H1 (cell line): ENCODE data around the gene ELL. TPM values are rescaled to one million over a fixed set of nuclear protein-coding genes. Genes with fewer than 3 reads are reported as not detected.
A peak's percentile ranks its signal among the peaks of the same experiment; 100 is the strongest.

ENCODE experiments used
- CTCF ChIA-PET: fragments of 300-600 bp; sonication (Branson Sonifier 250); formaldehyde crosslinking; loops from one replicate; lab custom pipeline; 2021; ENCODE audit not compliant: partially characterized antibody; lab: Charles Lee
- POLR2A ChIA-PET: fragments of 300-600 bp; sonication (Branson Sonifier 250); formaldehyde crosslinking; loops from one replicate; lab custom pipeline; 2021; ENCODE audit warnings: inconsistent platforms; ENCODE audit not compliant: partially characterized antibody; lab: Charles Lee
- DNase-seq, 2 experiments: peaks; one replicate each; pipeline versions ENCODE4 v3.0.0 to v3.0.0-alpha.2; 2010 to 2022; ENCODE audit warnings: low spot score in 2 of 2, low read depth in 1 of 2, mixed read lengths in 1 of 2
- FAIRE-seq: peaks from 2 replicates; lab custom pipeline; 2011; peaks lifted over from hg19 to GRCh38; lab: Jason Lieb, UNC
- H2AFZ ChIP-seq: 2 replicates; pipeline ENCODE4 v1.8.1; 2012; ENCODE audit warnings: low read length, inconsistent platforms
- H2AK5ac ChIP-seq: 2 replicates; pipeline ENCODE4 v1.6.1; 2013; ENCODE audit warnings: low read depth, low read length
- H2BK120ac ChIP-seq: replicated peaks from 2 replicates; pipeline ENCODE3; 2013; ENCODE audit warnings: low read depth, low read length, inconsistent platforms
- H2BK12ac ChIP-seq: 2 replicates; pipeline ENCODE4 v1.6.1; 2013; ENCODE audit warnings: low read depth, low read length
- H2BK15ac ChIP-seq: 2 replicates; pipeline ENCODE4 v1.6.1; 2013; ENCODE audit warnings: low read length
- H2BK20ac ChIP-seq: 2 replicates; pipeline ENCODE4 v1.6.1; 2013; ENCODE audit warnings: low read length
- H2BK5ac ChIP-seq: 2 replicates; pipeline ENCODE4 v1.6.1; 2013; ENCODE audit warnings: low read depth, low read length
- H3K14ac ChIP-seq: 2 replicates; pipeline ENCODE4 v1.6.1; 2013; ENCODE audit warnings: inconsistent platforms; ENCODE audit not compliant: insufficient read length
- H3K18ac ChIP-seq: 2 replicates; pipeline ENCODE4 v1.6.1; 2013; ENCODE audit warnings: low read length; ENCODE audit errors: extremely low read depth
- H3K23ac ChIP-seq: 2 replicates; pipeline ENCODE4 v1.6.1; 2013; ENCODE audit warnings: inconsistent platforms; ENCODE audit not compliant: insufficient read length
- H3K23me2 ChIP-seq: 2 replicates; pipeline ENCODE4 v1.6.1; 2013; ENCODE audit warnings: low read depth, low read length
- H3K27ac ChIP-seq: 2 replicates; pipeline ENCODE4 v1.6.1; 2011; ENCODE audit warnings: low read depth, low read length, inconsistent platforms
- H3K27me3 ChIP-seq, 4 experiments: replicated peaks in 1 of 4; 1 replicate in 1 of 4; 2 replicates in 3 of 4; pipeline versions ENCODE4 v1.6.1 to v1.8.1; 2011 to 2013; ENCODE audit warnings: low read length in 3 of 4, mild to moderate bottlenecking in 3 of 4, inconsistent platforms in 2 of 4, mixed read lengths in 2 of 4, moderate library complexity in 1 of 4; ENCODE audit not compliant: control insufficient read depth in 3 of 4, insufficient read depth in 3 of 4; ENCODE audit errors: extremely low read depth in 1 of 4
- H3K36me3 ChIP-seq, 4 experiments: 2 replicates each; pipeline versions ENCODE4 v1.6.1 to v1.8.1; 2011 to 2013; ENCODE audit warnings: mild to moderate bottlenecking in 4 of 4, low read length in 3 of 4, moderate library complexity in 2 of 4, control low read depth in 1 of 4, inconsistent platforms in 1 of 4; ENCODE audit not compliant: insufficient read depth in 4 of 4, control insufficient read depth in 2 of 4
- H3K4ac ChIP-seq: replicated peaks from 2 replicates; pipeline ENCODE3; 2013; ENCODE audit warnings: low read length, low read depth, mixed read lengths, inconsistent platforms; ENCODE audit not compliant: insufficient read length
- H3K4me1 ChIP-seq, 4 experiments: replicated peaks in 1 of 4; 1 replicate in 1 of 4; 2 replicates in 3 of 4; pipeline versions ENCODE4 v1.6.1 to v1.8.1; 2011 to 2013; ENCODE audit warnings: low read length in 3 of 4, inconsistent platforms in 2 of 4, mixed read lengths in 1 of 4; ENCODE audit not compliant: insufficient read depth in 4 of 4, control insufficient read depth in 3 of 4
- H3K4me2 ChIP-seq, 2 experiments: 2 replicates each; pipeline versions ENCODE4 v1.6.1 to v1.8.1; 2011 to 2013; ENCODE audit warnings: low read depth in 2 of 2, low read length in 2 of 2, control low read depth in 1 of 2, inconsistent platforms in 1 of 2, mild to moderate bottlenecking in 1 of 2; ENCODE audit not compliant: insufficient read depth in 1 of 2
- H3K4me3 ChIP-seq, 4 experiments: fragments of 200-600, 300-600 bp in 1 of 4; sonication (generic), shearing (Covaris generic), sonication (Bioruptor Twin) in 1 of 4; 2 replicates each; pipeline versions ENCODE4 v1.5.1 to v1.8.1; 2011 to 2016; ENCODE audit warnings: low read length in 4 of 4, low read depth in 3 of 4, control low read depth in 2 of 4, inconsistent platforms in 2 of 4, mild to moderate bottlenecking in 2 of 4, mixed read lengths in 1 of 4, moderate library complexity in 1 of 4; ENCODE audit not compliant: insufficient read depth in 2 of 4; ENCODE audit errors: extremely low read depth in 1 of 4
- H3K56ac ChIP-seq: replicated peaks from 2 replicates; pipeline ENCODE3; 2013; ENCODE audit warnings: low read depth, mild to moderate bottlenecking, mixed read lengths, low read length, inconsistent platforms; ENCODE audit not compliant: insufficient read length
- H3K79me1 ChIP-seq: 2 replicates; pipeline ENCODE4 v1.6.1; 2013; ENCODE audit warnings: low read depth, low read length, control low read depth
- H3K79me2 ChIP-seq, 2 experiments: 2 replicates each; pipeline versions ENCODE4 v1.6.1 to v1.8.1; 2012 to 2013; ENCODE audit warnings: low read length in 2 of 2, mild to moderate bottlenecking in 2 of 2, inconsistent platforms in 1 of 2; ENCODE audit not compliant: insufficient read depth in 2 of 2, control insufficient read depth in 1 of 2
- H3K9ac ChIP-seq, 4 experiments: replicated peaks in 1 of 4; 1 replicate in 1 of 4; 2 replicates in 3 of 4; pipeline versions ENCODE4 v1.6.1 to v1.8.1; 2011 to 2013; ENCODE audit warnings: low read depth in 3 of 4, low read length in 3 of 4, control low read depth in 2 of 4, mild to moderate bottlenecking in 2 of 4, moderate library complexity in 2 of 4, inconsistent platforms in 1 of 4; ENCODE audit errors: extremely low read depth in 1 of 4
- H3K9me3 ChIP-seq, 2 experiments: 2 replicates each; pipeline versions ENCODE4 v1.6.1 to v1.8.1; 2012 to 2013; ENCODE audit warnings: mild to moderate bottlenecking in 2 of 2, moderate library complexity in 2 of 2, control low read depth in 1 of 2, inconsistent platforms in 1 of 2, low read depth in 1 of 2, low read length in 1 of 2, mixed read lengths in 1 of 2; ENCODE audit not compliant: insufficient read depth in 2 of 2
- H4K20me1 ChIP-seq, 2 experiments: replicated peaks in 1 of 2; 2 replicates each; pipeline versions ENCODE3 to v1.8.1; 2011 to 2013; ENCODE audit warnings: inconsistent platforms in 2 of 2, low read length in 2 of 2, mild to moderate bottlenecking in 1 of 2; ENCODE audit not compliant: insufficient read depth in 2 of 2, control insufficient read depth in 1 of 2
- H4K5ac ChIP-seq: 2 replicates; pipeline ENCODE4 v1.6.1; 2013; ENCODE audit warnings: low read length, low read depth, mixed read lengths, inconsistent platforms; ENCODE audit not compliant: insufficient read length
- H4K8ac ChIP-seq: 2 replicates; pipeline ENCODE4 v1.8.0; 2013; ENCODE audit warnings: mild to moderate bottlenecking, moderate library complexity, low read length, inconsistent platforms; ENCODE audit not compliant: insufficient read depth; ENCODE audit errors: extremely low read depth
- H4K91ac ChIP-seq: replicated peaks from 2 replicates; pipeline ENCODE3; 2013; ENCODE audit warnings: low read length, mixed read lengths, inconsistent platforms; ENCODE audit not compliant: insufficient read length
- EP300 ChIP-seq, 2 experiments: IDR thresholded peaks; 1 replicate in 1 of 2; 2 replicates in 1 of 2; pipeline ENCODE4 v1.6.1; 2011 to 2012; ENCODE audit warnings: low read depth in 2 of 2, low read length in 2 of 2, mild to moderate bottlenecking in 2 of 2, borderline replicate concordance in 1 of 2, inconsistent platforms in 1 of 2, moderate library complexity in 1 of 2
- HDAC6 ChIP-seq: IDR thresholded peaks from one replicate; pipeline ENCODE4 v1.7.1; 2012; ENCODE audit warnings: low read depth, mild to moderate bottlenecking, inconsistent platforms, low read length, moderate library complexity
- KDM4A ChIP-seq: IDR thresholded peaks from one replicate; pipeline ENCODE4 v1.7.1; 2012; ENCODE audit warnings: low read depth, mild to moderate bottlenecking, moderate library complexity, low read length, inconsistent platforms; ENCODE audit not compliant: severe bottlenecking
- KDM5A ChIP-seq: fragments of 200-600 bp; IDR thresholded peaks from 2 replicates; pipeline ENCODE4 v1.7.1; 2012; ENCODE audit warnings: mild to moderate bottlenecking, low read length, inconsistent platforms, mixed read lengths
- RAD21 ChIP-seq, 2 experiments: IDR thresholded peaks in 1 of 2; conservative IDR thresholded peaks in 1 of 2; 2 replicates each; pipeline ENCODE4 v1.6.1; 2011; ENCODE audit warnings: low read depth in 2 of 2, low read length in 2 of 2, improper control_type of control experiment in 1 of 2, inconsistent platforms in 1 of 2, mild to moderate bottlenecking in 1 of 2, moderate library complexity in 1 of 2
- TAF7 ChIP-seq: optimal IDR thresholded peaks from 2 replicates; pipeline ENCODE3; 2011; ENCODE audit warnings: low read depth, mild to moderate bottlenecking, inconsistent platforms, low read length, moderate library complexity, borderline replicate concordance
- YY1 ChIP-seq: IDR thresholded peaks from 2 replicates; pipeline ENCODE4 v1.6.1; 2011; ENCODE audit warnings: low read depth, mild to moderate bottlenecking, low read length
- WGBS, 2 experiments: shearing (Covaris generic) in 1 of 2; methylation state at CpG; one replicate each; pipeline versions ENCODE4 v1.1.6 to v1.1.7; 2013 to 2015; ENCODE audit warnings: low lambda C conversion rate in 2 of 2, mixed read lengths in 2 of 2, inconsistent platforms in 1 of 2, low coverage in 1 of 2, missing lambda C conversion rate in 1 of 2; ENCODE audit not compliant: insufficient replicate concordance in 2 of 2, insufficient coverage in 1 of 2, insufficient read length in 1 of 2; ENCODE audit errors: extremely low coverage in 1 of 2, missing lambda C conversion rate in 1 of 2; 5-methylcytosine and 5-hydroxymethylcytosine counted together
- polyA plus RNA-seq, 7 experiments: library from polyadenylated mRNA; depleted of rRNA in 3 of 7; stranded (reverse) in 5 of 7; unstranded in 2 of 7; fragments of >200 nt in 5 of 7; fragments of 200-250 nt in 2 of 7; gene quantifications; 1 replicate in 5 of 7; 2 replicates in 1 of 7; 4 replicates in 1 of 7; pipeline versions ENCODE4 v1.2.1 to v1.2.3, GENCODE V29; 2011 to 2013; ENCODE audit warnings: missing spikeins in 2 of 7, mixed read lengths in 2 of 7
- total RNA-seq: library from RNA; stranded (reverse); fragmentation: NEBNext Ultra II Directional; extraction: Animal tissue kit (Norgen Biotek cat#: 25700); gene quantifications from 2 replicates; pipeline ENCODE4 v1.2.1, GENCODE V29; 2021
- TF ChIP-seq, protein P1 (sequence below): IDR thresholded peaks from 2 replicates; pipeline ENCODE4 v1.6.1; 2012; ENCODE audit warnings: inconsistent platforms

ELL gene
- total and polyA plus RNA-seq, 2 of the 8 experiments (the other 6 are each of a cell fraction or from before 2014, with no cell fraction given): 5.2 to 10.5 TPM

DNA sequence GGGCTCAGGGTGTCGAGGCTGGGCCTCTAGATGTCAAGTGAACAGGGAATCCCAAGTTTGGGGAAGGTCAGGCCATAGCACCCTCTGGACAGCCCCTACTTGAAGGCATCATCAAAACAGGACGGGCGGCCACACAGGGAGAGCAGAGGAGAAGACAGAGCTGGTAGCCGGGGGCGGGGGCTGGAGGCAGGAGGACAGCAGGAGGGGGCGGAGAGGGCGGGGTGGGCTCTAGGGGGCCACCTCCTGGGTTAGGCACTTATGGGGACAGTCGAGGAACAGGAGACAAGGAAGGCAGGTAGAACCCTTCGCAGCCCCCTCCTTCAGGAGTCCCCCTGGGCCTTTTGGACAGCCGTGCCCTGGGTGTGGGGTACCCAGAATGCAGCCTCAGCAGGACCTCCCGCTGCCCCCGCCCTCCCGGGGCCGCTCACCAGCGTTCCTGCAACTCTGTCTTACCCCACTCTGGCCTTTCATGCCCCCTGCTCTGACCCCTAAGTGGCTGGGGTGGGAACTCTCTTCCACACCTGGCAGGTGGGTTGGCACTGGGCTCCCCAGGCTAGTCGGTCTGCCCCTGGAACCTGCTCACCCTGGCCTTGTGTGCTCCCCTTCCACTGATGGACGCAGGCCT is 96.9 kb downstream of the ELL start:
- Histone ChIP-seq H4K91ac (peak overlapping the region; percentile 53), H3K79me1 (peaks cover 3% of the 10 kb centered on the region; the same call in 1 of the 2 replicates), H2BK5ac (no peak overlapping the region), H3K23me2 (peaks cover 8% of the 10 kb centered on the region; the same call in 1 of the 2 replicates), H3K23ac (no peak overlapping the region), H2AK5ac (no peak overlapping the region), H3K9me3 (no peaks in the 10 kb centered on the region), H3K4ac (no peak overlapping the region), H2BK12ac (peak overlapping the region; percentile 87; the same call in 1 of the 2 replicates), H3K27me3 (peaks cover 0 to 8% (median 4%) of the 10 kb centered on the region in 4 experiments; a peak in 5 of 7 replicates), H4K5ac (no peak overlapping the region), H2BK15ac (no peak overlapping the region; the same call in 1 of the 2 replicates), H4K8ac (no peak overlapping the region; the same call in 1 of the 2 replicates), H3K27ac (no peak overlapping the region), H3K4me1 (peaks cover 0 to 33% (median 21%) of the 10 kb centered on the region in 4 experiments; a peak in 6 of 7 replicates), H2BK20ac (no peak overlapping the region), H2BK120ac (no peak overlapping the region), H3K4me2 (no peak overlapping the region), H2AFZ (no peak overlapping the region), H4K20me1 (peaks cover 4 to 17% of the 10 kb centered on the region in 2 experiments), H3K9ac (no peak overlapping the region), H3K4me3 (no peak overlapping the region), H3K56ac (no peak overlapping the region), H3K79me2 (peaks cover 0 to 4% of the 10 kb centered on the region in 2 experiments; a peak in 1 of 4 replicates), H3K36me3 (no peaks in the 10 kb centered on the region), H3K18ac (no peak overlapping the region; the same call in 1 of the 2 replicates), H3K14ac (no peak overlapping the region)
- DNase-seq (no peak), FAIRE-seq (no peak)
- 78% methylated on average over 7 of the region's 17 CpGs; no CpG with 5 or more reads in 1 of the 2 experiments for WGBS, 2 experiments
- ChIA-PET POLR2A (interaction anchor here (1.1 to 3.8 kb wide), 4 partner anchors 8 to 14 kb away, joined by 4 to 27 read pairs (median 5); partner anchors contain the start of gene ISYNA1), CTCF (interaction anchor here (1.0 to 1.6 kb wide), 7 partner anchors 14 to 154 kb away, joined by 3 to 7 read pairs (median 4); no protein-coding TSS in a partner anchor)
- TF ChIP-seq, protein P1, sequence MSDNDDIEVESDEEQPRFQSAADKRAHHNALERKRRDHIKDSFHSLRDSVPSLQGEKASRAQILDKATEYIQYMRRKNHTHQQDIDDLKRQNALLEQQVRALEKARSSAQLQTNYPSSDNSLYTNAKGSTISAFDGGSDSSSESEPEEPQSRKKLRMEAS: no peak
- TF ChIP-seq KDM4A (no peak), KDM5A (no peak), YY1 (no peak), RAD21 (IDR thresholded peaks at IDR 0.05 in 1 of 2, conservative IDR thresholded peaks at IDR 0.05 in 1 of 2; ENCODE audit: low read depth in 2 of 2, low read length in 2 of 2) (no peak), HDAC6 (no peak), EP300 (IDR thresholded peaks at IDR 0.05; ENCODE audit: borderline replicate concordance in 1 of 2, low read depth in 2 of 2, low read length in 2 of 2) (no peak), TAF7 (no peak)
